Thymus (tissue), 14 donors: Measurements from ENCODE around the gene SLC38A10. TPM values are rescaled to one million over a fixed set of nuclear protein-coding genes. Genes with fewer than 3 reads are reported as not detected.

Experiments used
- DNase-seq, 9 donors: peaks; one replicate each; pipeline ENCODE4 v3.0.0-alpha.2; 2013; ENCODE audit warnings: low spot score in 9 of 9, low read depth in 6 of 9, missing footprints in 1 of 9
- H3K27ac ChIP-seq, 2 donors: one replicate each; pipeline ENCODE4 v1.5.1; 2013; ENCODE audit warnings: control low read depth in 1 of 2, low read depth in 1 of 2, low read length in 1 of 2, mild to moderate bottlenecking in 1 of 2, moderate library complexity in 1 of 2
- H3K27me3 ChIP-seq, 2 donors: one replicate each; pipeline ENCODE4 v1.5.1; 2013; ENCODE audit warnings: low read length in 1 of 2; ENCODE audit not compliant: control insufficient read depth in 2 of 2, insufficient read depth in 1 of 2
- H3K36me3 ChIP-seq, 2 donors: one replicate each; pipeline ENCODE4 v1.5.1; 2013; ENCODE audit warnings: low read length in 1 of 2, mild to moderate bottlenecking in 1 of 2, moderate library complexity in 1 of 2; ENCODE audit not compliant: control insufficient read depth in 2 of 2, insufficient read depth in 2 of 2
- H3K4me1 ChIP-seq, 2 donors: one replicate each; pipeline ENCODE4 v1.5.1; 2013; ENCODE audit warnings: low read length in 2 of 2; ENCODE audit not compliant: control insufficient read depth in 2 of 2, insufficient read depth in 2 of 2
- H3K4me3 ChIP-seq, 2 donors: one replicate each; pipeline ENCODE4 v1.5.1; 2013; ENCODE audit warnings: low read length in 2 of 2, control low read depth in 1 of 2, mild to moderate bottlenecking in 1 of 2
- H3K9me3 ChIP-seq, 2 donors: one replicate each; pipeline ENCODE4 v1.5.1; 2013; ENCODE audit warnings: low read length in 1 of 2, mild to moderate bottlenecking in 1 of 2; ENCODE audit not compliant: control insufficient read depth in 2 of 2, insufficient read depth in 1 of 2
- WGBS: extraction: QIAGEN DNeasy Blood & Tissue Kit; methylation state at CpG from one replicate; pipeline ENCODE4 v1.1.7; 2013; 5-methylcytosine and 5-hydroxymethylcytosine counted together
- long read RNA-seq, 10 donors: transcript quantifications; one replicate each; lab custom pipeline, GENCODE V29; 2026
- polyA plus RNA-seq: library from polyadenylated mRNA; stranded (reverse); fragments of 200-250 nt; gene quantifications from one replicate; pipeline ENCODE4 v1.2.3, GENCODE V29; 2013
- total RNA-seq: library from RNA; stranded (reverse); fragments of 120-200 nt; gene quantifications from one replicate; pipeline ENCODE4 v1.2.4, GENCODE V29; 2013
- donor health status: healthy.

The SLC38A10 gene
- 21.0 TPM for total RNA-seq
- polyA plus RNA-seq = 63.6 TPM
- long read RNA-seq, donor 1 = 0 reads
- long read RNA-seq, donor 2 = 0 reads
- long read RNA-seq, donor 3, partial matches to known transcripts = 0 of 2 reads
- long read RNA-seq, donor 3, other reads (novel, unspliced or antisense) = 0 of 2 reads
- long read RNA-seq, donor 4, full-length matches to known transcripts = 4 of 4 reads
- long read RNA-seq, donor 4, partial matches to known transcripts = 0 of 4 reads
- long read RNA-seq, donor 4, other reads (novel, unspliced or antisense) = 0 of 4 reads
- long read RNA-seq, donor 5, full-length matches to known transcripts = 10 of 10 reads
- long read RNA-seq, donor 5, partial matches to known transcripts = 0 of 10 reads
- long read RNA-seq, donor 5, other reads (novel, unspliced or antisense) = 0 of 10 reads
- long read RNA-seq, donor 6, full-length matches to known transcripts = 9 of 9 reads
- long read RNA-seq, donor 6, partial matches to known transcripts = 0 of 9 reads
- long read RNA-seq, donor 6, other reads (novel, unspliced or antisense) = 0 of 9 reads
- long read RNA-seq, donor 7, partial matches to known transcripts = 0 of 4 reads
- long read RNA-seq, donor 7, other reads (novel, unspliced or antisense) = 0 of 4 reads
- long read RNA-seq, donor 8, partial matches to known transcripts = 0 of 3 reads
- long read RNA-seq, donor 8, other reads (novel, unspliced or antisense) = 0 of 3 reads
- long read RNA-seq, donor 9, full-length matches to known transcripts = 3 of 3 reads
- long read RNA-seq, donor 9, partial matches to known transcripts = 0 of 3 reads
- long read RNA-seq, donor 9, other reads (novel, unspliced or antisense) = 0 of 3 reads
- long read RNA-seq, donor 10 = 0 reads

- peaks cover 5 to 33% of the 10 kb centered on the region in 2 donors for H3K4me1 ChIP-seq
- under 1% methylated on average over 59 of the region's 59 CpGs for WGBS
- peak within 1 kb of the TSS; percentile 96 to 97 for H3K4me3 ChIP-seq
These were observed at the start of gene SLC38A10 for GRCh38 chr17:81295031-81295675. Gene SLC38A10 (minus strand): TSS chr17:81295307. CDS start chr17:81294921, 386 bp downstream.

DNA sequence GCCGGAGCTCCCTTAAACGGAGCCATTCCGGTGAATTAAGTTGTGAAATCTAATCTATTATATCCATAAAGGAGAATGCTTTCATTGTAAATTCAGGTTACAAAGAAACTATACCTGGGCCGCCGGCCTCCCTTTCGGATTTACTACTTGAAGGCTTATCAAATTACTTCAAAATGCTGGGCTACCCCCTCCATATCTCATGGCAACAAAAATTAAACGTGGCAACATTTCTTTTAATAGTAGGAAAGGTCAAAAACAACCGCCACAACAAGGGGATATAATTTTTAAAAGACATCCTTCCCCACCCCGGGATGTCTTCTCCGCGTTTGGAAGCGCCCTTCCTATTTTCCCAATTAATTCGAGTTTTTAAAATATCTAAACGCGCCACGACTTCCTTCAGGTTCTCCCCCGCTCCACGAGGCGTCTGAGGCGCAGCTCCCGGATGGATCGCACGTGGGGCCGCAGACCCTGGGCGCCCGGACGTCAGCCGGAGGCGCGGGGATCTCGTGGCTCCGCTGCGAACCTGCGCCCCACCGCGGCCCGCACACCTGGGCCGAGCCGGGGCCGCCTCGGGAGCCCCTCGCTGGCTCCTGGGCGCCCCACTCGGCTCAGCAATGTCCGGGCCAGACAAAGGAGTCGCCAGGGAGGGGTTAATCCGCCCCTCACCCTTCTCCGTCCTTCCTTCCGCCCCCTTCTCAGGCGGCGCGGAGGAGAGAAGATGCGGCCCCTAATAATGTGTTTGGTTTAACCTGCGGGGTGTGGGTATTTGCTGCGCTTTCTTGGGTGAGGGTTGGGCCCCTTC lies 47.4 kb upstream of the SLC38A10 start:
- H3K4me1 ChIP-seq = peaks cover 20 to 35% of the 10 kb centered on the region in 2 donors

More at GRCh38 chr17:81295031-81295675, at the start of gene SLC38A10:
- Histone ChIP-seq H3K27me3 (peaks cover 0 to 9% of the 10 kb centered on the region in 2 donors), H3K9me3 (peaks cover 0 to 4% of the 10 kb centered on the region in 2 donors), H3K27ac (peak within 1 kb of the TSS; percentile 79 to 90), H3K36me3 (peaks cover 4 to 5% of the 10 kb centered on the region in 2 donors)
- DNase-seq = peak; percentile 60 to 94 (median 84)

DNA sequence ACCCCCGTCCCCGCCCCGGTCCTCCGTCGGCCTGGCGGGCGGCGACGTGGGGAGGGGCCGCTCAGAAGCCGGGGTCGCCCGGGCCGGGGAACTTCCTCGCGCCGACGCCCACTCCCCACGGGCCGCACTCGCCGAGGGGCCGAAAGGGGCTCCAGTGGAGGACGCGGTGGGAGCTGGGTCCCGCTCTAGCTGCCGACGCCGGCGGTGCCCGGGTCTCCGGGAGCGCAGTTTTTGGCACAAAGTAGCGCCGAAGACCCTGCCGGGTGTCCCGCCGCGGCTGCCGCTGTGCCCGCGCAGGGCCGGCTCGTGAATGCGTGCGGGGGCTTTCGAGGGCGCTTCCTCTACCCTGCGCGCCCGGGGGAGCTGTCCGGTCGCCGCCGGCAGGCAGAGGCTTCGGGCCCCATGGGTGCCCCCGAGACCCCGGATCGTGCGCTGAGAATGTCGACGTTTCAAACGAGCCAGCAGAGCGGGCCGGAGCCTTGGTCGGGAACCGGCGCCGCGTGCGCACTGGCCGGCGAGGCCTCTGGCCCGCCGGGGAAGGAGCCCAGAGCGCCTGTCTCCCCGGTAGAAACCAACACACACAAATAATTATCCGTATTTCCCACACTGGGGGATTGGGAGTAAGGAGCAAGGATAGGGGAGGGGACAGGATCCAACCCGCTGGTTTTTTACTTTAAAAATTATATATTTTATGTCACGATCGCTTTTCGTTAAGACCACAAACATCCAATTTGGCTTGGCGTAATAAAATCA lies 46.6 kb upstream of the SLC38A10 start:
- no peak overlapping the region for H3K4me3 ChIP-seq
- H3K4me1 ChIP-seq = peaks cover 20 to 33% of the 10 kb centered on the region in 2 donors
- 11% methylated on average over 83 of the region's 83 CpGs for WGBS
- H3K36me3 ChIP-seq = no peaks in the 10 kb centered on the region
- DNase-seq = no peak
- H3K9me3 ChIP-seq = peaks cover 0 to 15% of the 10 kb centered on the region in 2 donors
- H3K27me3 ChIP-seq = peaks cover 78 to 96% of the 10 kb centered on the region in 2 donors
- peak overlapping the region in 1 of 2 donors; percentile 60 for H3K27ac ChIP-seq

More for the DNA sequence above, 47.4 kb upstream of the SLC38A10 start:
- Histone ChIP-seq H3K27ac (no peak overlapping the region), H3K36me3 (no peaks in the 10 kb centered on the region), H3K9me3 (peaks cover 0 to 19% of the 10 kb centered on the region in 2 donors), H3K4me3 (peak overlapping the region; percentile 6 to 39), H3K27me3 (peaks cover 86 to 96% of the 10 kb centered on the region in 2 donors)
- no peak for DNase-seq
- WGBS = 11% methylated on average over 54 of the region's 55 CpGs

GRCh38 chr17:81340607-81341515 lies 45.8 kb upstream of the SLC38A10 start:
- Histone ChIP-seq H3K36me3 (no peaks in the 10 kb centered on the region), H3K4me1 (peaks cover 20 to 28% of the 10 kb centered on the region in 2 donors), H3K4me3 (peak overlapping the region in 1 of 2 donors; percentile 7), H3K27ac (peak overlapping the region in 1 of 2 donors; percentile 60), H3K9me3 (peaks cover 0 to 14% of the 10 kb centered on the region in 2 donors), H3K27me3 (peaks cover 76 to 96% of the 10 kb centered on the region in 2 donors)
- DNase-seq = no peak
- 24% methylated on average over 60 of the region's 60 CpGs for WGBS

DNA sequence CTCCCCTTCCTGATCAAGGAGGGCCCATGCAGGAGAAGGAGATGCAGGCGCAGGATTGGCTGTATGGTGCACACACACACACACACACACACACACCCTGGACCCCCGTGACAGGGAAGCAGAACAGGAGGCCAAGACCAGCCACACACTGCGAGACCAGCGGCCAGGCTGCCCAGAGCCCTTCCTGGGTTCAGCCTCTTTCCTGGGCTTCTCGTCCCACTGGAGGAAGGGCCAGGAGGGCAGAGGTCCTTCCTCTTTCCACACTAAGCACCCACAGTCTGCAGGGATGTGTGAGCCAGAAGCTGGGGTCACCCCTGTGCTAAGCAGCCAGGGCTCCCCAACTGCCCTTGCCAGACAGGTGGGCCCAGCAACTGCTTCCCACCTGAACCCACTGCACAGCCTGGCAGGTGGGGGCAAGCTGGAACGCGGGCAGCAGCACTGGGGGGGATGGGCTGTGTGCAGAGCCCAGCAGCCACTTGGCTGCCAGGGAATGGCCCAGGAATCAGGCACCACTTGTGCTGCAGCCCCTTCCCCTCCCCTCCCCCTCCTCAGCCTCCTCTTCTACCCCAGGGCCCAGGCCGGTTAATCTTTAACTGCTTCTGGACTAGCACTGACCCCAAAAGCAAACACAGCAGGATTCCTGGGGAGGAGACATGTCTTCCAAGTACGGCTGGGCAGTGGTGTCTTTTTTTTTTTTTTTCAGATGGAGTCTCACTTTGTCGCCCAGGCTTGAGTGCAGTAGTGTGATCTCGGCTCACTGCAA lies 44.6 kb upstream of the SLC38A10 start:
- Histone ChIP-seq H3K4me1 (peaks cover 10 to 21% of the 10 kb centered on the region in 2 donors), H3K36me3 (no peaks in the 10 kb centered on the region), H3K4me3 (no peak overlapping the region), H3K9me3 (peaks cover 0 to 11% of the 10 kb centered on the region in 2 donors), H3K27me3 (peaks cover 68 to 97% of the 10 kb centered on the region in 2 donors), H3K27ac (no peak overlapping the region)
- WGBS = 92% methylated on average over 11 of the region's 11 CpGs
- no peak for DNase-seq

DNA sequence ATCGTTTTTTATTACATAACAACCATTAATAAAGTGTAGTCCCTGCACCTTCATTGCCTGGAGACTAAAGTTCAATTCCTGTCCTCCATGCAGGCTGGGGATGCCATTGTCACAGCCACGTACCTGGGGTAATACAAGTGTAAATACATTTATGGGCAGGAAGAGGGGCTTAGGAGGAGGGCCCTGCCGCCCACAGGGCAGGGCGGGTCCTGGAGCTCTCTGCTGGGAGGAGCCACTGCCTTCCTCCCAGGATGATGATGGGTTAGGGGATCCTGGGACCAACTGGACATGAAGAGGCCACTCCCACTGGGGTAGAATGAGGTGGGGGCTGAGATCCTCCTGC lies 44.1 kb upstream of the SLC38A10 start:
- Histone ChIP-seq H3K4me3 (no peak overlapping the region), H3K36me3 (no peaks in the 10 kb centered on the region), H3K27ac (no peak overlapping the region), H3K4me1 (peaks cover 4 to 17% of the 10 kb centered on the region in 2 donors), H3K9me3 (peaks cover 0 to 11% of the 10 kb centered on the region in 2 donors), H3K27me3 (peaks cover 63 to 97% of the 10 kb centered on the region in 2 donors)
- DNase-seq = no peak
- WGBS = 85% methylated on average over 4 of the region's 4 CpGs
